ENCODE measurements around the gene RAPGEF6. TPM values are rescaled to one million over a fixed set of nuclear protein-coding genes. Genes with fewer than 3 reads are reported as not detected.

The RAPGEF6 gene
- total RNA-seq, 1 experiment from 2014 or later: 17.4 TPM

DNA sequence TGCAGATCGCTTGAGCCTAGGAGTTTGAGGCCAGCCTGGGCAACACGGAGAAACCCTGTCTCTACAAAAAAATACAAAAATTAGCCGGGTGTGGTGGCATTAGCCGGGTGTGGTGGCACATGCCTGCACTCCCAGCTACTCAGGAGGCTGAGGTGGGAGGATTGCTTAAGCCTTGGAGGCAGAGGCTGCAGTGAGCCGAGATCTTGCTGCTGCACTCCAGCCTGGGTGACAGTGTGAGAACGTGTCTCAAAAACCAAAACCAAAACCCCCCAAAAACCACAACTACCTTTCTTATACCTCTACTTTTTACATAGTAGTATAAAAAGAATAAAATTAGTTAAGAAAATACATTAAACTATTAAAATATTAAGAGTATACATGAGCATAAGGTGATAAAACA is 121.2 kb downstream of the RAPGEF6 start:
- no peak overlapping the region for H3K4me3 ChIP-seq (ENCODE audit: low read depth, low read length)
- DNase-seq: no peak
- H3K4me1 ChIP-seq: peaks cover 6% of the 10 kb centered on the region; the same call in 1 of the 2 replicates
- intact Hi-C loops (cut with micrococcal nuclease; ENCODE audit: unreplicated experiment): no loop called here
- Mint-ChIP-seq H3K36me3 (ENCODE audit: insufficient read depth, unreplicated experiment) (peaks cover 13% of the 10 kb centered on the region), H3K27ac (ENCODE audit: unreplicated experiment) (no peak overlapping the region), H3K4me1 (ENCODE audit: low read depth, unreplicated experiment) (peaks cover 9% of the 10 kb centered on the region), H3K4me3 (ENCODE audit: unreplicated experiment) (no peak overlapping the region), H3K27me3 (ENCODE audit: insufficient read depth, unreplicated experiment) (no peaks in the 10 kb centered on the region), H3K9me3 (ENCODE audit: unreplicated experiment) (no peaks in the 10 kb centered on the region)
- BruUV-seq (replicated peaks): no TSS peak
- ChIA-PET POLR2A (no interaction called here), CTCF (no interaction called here)
- H3K9me3 ChIP-seq: no peaks in the 10 kb centered on the region
- no peaks in the 10 kb centered on the region for H3K36me3 ChIP-seq (ENCODE audit: control insufficient read depth, insufficient read depth, low read length)
- TF ChIP-seq, protein P1, sequence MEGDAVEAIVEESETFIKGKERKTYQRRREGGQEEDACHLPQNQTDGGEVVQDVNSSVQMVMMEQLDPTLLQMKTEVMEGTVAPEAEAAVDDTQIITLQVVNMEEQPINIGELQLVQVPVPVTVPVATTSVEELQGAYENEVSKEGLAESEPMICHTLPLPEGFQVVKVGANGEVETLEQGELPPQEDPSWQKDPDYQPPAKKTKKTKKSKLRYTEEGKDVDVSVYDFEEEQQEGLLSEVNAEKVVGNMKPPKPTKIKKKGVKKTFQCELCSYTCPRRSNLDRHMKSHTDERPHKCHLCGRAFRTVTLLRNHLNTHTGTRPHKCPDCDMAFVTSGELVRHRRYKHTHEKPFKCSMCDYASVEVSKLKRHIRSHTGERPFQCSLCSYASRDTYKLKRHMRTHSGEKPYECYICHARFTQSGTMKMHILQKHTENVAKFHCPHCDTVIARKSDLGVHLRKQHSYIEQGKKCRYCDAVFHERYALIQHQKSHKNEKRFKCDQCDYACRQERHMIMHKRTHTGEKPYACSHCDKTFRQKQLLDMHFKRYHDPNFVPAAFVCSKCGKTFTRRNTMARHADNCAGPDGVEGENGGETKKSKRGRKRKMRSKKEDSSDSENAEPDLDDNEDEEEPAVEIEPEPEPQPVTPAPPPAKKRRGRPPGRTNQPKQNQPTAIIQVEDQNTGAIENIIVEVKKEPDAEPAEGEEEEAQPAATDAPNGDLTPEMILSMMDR (IDR thresholded peaks at IDR 0.05; ENCODE audit: insufficient read depth in 1 of 2, low read depth in 1 of 2, low read length in 1 of 2, severe bottlenecking in 1 of 2, unreplicated experiment in 1 of 2): no peak
- H3K27me3 ChIP-seq (replicated peaks; ENCODE audit: control insufficient read depth, insufficient read depth, low read length): no peaks in the 10 kb centered on the region

- peaks cover 9% of the 10 kb centered on the region for H3K4me1 Mint-ChIP-seq (ENCODE audit: low read depth, unreplicated experiment)
- intact Hi-C loops (cut with micrococcal nuclease; ENCODE audit: unreplicated experiment): no loop called here
- ChIA-PET POLR2A (no interaction called here), CTCF (interaction anchor here (0.6 kb wide), 1 partner anchor 77 kb away, joined by 3 read pairs; no protein-coding TSS in a partner anchor)
- Histone ChIP-seq H3K36me3 (ENCODE audit: control insufficient read depth, insufficient read depth, low read length) (no peaks in the 10 kb centered on the region), H3K4me1 (peaks cover 6% of the 10 kb centered on the region; the same call in 1 of the 2 replicates), H3K9me3 (no peaks in the 10 kb centered on the region), H3K27me3 (replicated peaks; ENCODE audit: control insufficient read depth, insufficient read depth, low read length) (no peaks in the 10 kb centered on the region), H3K4me3 (ENCODE audit: low read depth, low read length) (no peak overlapping the region)
- TF ChIP-seq, protein P1 (IDR thresholded peaks at IDR 0.05; ENCODE audit: insufficient read depth in 1 of 2, low read depth in 1 of 2, low read length in 1 of 2, severe bottlenecking in 1 of 2, unreplicated experiment in 1 of 2): no peak
- H3K27ac Mint-ChIP-seq (ENCODE audit: unreplicated experiment): peak overlapping the region; percentile 35
- no peaks in the 10 kb centered on the region for H3K27me3 Mint-ChIP-seq (ENCODE audit: insufficient read depth, unreplicated experiment)
- no peaks in the 10 kb centered on the region for H3K9me3 Mint-ChIP-seq (ENCODE audit: unreplicated experiment)
- DNase-seq: no peak
- no peak overlapping the region for H3K4me3 Mint-ChIP-seq (ENCODE audit: unreplicated experiment)
- BruUV-seq (replicated peaks): no TSS peak
- peaks cover 12% of the 10 kb centered on the region for H3K36me3 Mint-ChIP-seq (ENCODE audit: insufficient read depth, unreplicated experiment)
These were observed 123.1 kb downstream of the RAPGEF6 start for GRCh38 chr5:131511934-131512333.

DNA sequence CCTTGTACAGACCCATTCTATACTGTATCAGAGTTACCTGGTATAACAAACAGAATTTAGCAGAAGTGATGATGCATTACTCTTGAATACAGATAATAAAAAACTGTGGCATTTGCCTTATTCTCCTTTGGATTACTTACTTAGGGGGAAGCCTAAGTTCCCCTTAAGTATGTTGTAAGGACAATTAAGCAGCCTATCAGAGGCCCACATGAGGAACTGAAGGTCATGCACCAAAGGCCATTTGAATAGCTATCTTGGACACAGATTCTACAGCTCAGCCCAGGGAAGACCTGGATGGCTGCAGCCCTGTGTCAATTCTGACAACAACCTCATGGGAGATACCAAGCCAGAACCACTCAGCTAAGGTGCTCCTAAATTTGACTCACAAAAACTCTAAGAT is 125.2 kb downstream of the RAPGEF6 start:
- BruUV-seq (replicated peaks): no TSS peak
- H3K4me3 Mint-ChIP-seq (ENCODE audit: unreplicated experiment): no peak overlapping the region
- intact Hi-C loops (cut with micrococcal nuclease; ENCODE audit: unreplicated experiment): no loop called here
- H3K9me3 Mint-ChIP-seq (ENCODE audit: unreplicated experiment): no peaks in the 10 kb centered on the region
- Histone ChIP-seq H3K4me1 (peaks cover 6% of the 10 kb centered on the region; the same call in 1 of the 2 replicates), H3K36me3 (ENCODE audit: control insufficient read depth, insufficient read depth, low read length) (no peaks in the 10 kb centered on the region), H3K27me3 (replicated peaks; ENCODE audit: control insufficient read depth, insufficient read depth, low read length) (no peaks in the 10 kb centered on the region), H3K9me3 (no peaks in the 10 kb centered on the region), H3K4me3 (ENCODE audit: low read depth, low read length) (no peak overlapping the region)
- TF ChIP-seq, protein P1 (IDR thresholded peaks at IDR 0.05; ENCODE audit: insufficient read depth in 1 of 2, low read depth in 1 of 2, low read length in 1 of 2, severe bottlenecking in 1 of 2, unreplicated experiment in 1 of 2): no peak
- H3K4me1 Mint-ChIP-seq (ENCODE audit: low read depth, unreplicated experiment): peaks cover 9% of the 10 kb centered on the region
- H3K27ac Mint-ChIP-seq (ENCODE audit: unreplicated experiment): no peak overlapping the region
- no peak for DNase-seq
- no peaks in the 10 kb centered on the region for H3K27me3 Mint-ChIP-seq (ENCODE audit: insufficient read depth, unreplicated experiment)
- ChIA-PET CTCF (no interaction called here), POLR2A (no interaction called here)
- H3K36me3 Mint-ChIP-seq (ENCODE audit: insufficient read depth, unreplicated experiment): peaks cover 6% of the 10 kb centered on the region
